GM12892 (cell line): ENCODE data around the gene ADGRE1.

Source experiments
- POLR2A ChIP-seq: IDR thresholded peaks from 2 replicates; pipeline ENCODE4 v1.6.1; 2011; ENCODE audit warnings: low read depth, low read length, control low read depth
- POLR2AphosphoS5 ChIP-seq: IDR thresholded peaks from 2 replicates; pipeline ENCODE4 v1.6.1; 2011; ENCODE audit warnings: low read depth, low read length, control low read depth
- TAF1 ChIP-seq: IDR thresholded peaks from 2 replicates; pipeline ENCODE4 v1.6.1; 2011; ENCODE audit warnings: low read depth, mild to moderate bottlenecking, control low read depth, low read length, borderline replicate concordance

GRCh38 chr19:6854758-6855157 is 32.6 kb upstream of the ADGRE1 start:
- TF ChIP-seq POLR2A (no peak), TAF1 (no peak), POLR2AphosphoS5 (no peak)
